H1 (cell line): ENCODE data around the gene GNG12. TPM values are rescaled to one million over a fixed set of nuclear protein-coding genes. Genes with fewer than 3 reads are reported as not detected.

Source experiments
- CTCF ChIA-PET: fragments of 300-600 bp; sonication (Branson Sonifier 250); formaldehyde crosslinking; loops from one replicate; lab custom pipeline; 2021; ENCODE audit not compliant: partially characterized antibody; lab: Charles Lee
- POLR2A ChIA-PET: fragments of 300-600 bp; sonication (Branson Sonifier 250); formaldehyde crosslinking; loops from one replicate; lab custom pipeline; 2021; ENCODE audit warnings: inconsistent platforms; ENCODE audit not compliant: partially characterized antibody; lab: Charles Lee
- DNase-seq, 2 experiments: peaks; one replicate each; pipeline versions ENCODE4 v3.0.0 to v3.0.0-alpha.2; 2010 to 2022; ENCODE audit warnings: low spot score in 2 of 2, low read depth in 1 of 2, mixed read lengths in 1 of 2
- FAIRE-seq: peaks from 2 replicates; lab custom pipeline; 2011; peaks lifted over from hg19 to GRCh38; lab: Jason Lieb, UNC
- H2AFZ ChIP-seq: 2 replicates; pipeline ENCODE4 v1.8.1; 2012; ENCODE audit warnings: low read length, inconsistent platforms
- H2AK5ac ChIP-seq: 2 replicates; pipeline ENCODE4 v1.6.1; 2013; ENCODE audit warnings: low read depth, low read length
- H2BK120ac ChIP-seq: replicated peaks from 2 replicates; pipeline ENCODE3; 2013; ENCODE audit warnings: low read depth, low read length, inconsistent platforms
- H2BK12ac ChIP-seq: 2 replicates; pipeline ENCODE4 v1.6.1; 2013; ENCODE audit warnings: low read depth, low read length
- H2BK15ac ChIP-seq: 2 replicates; pipeline ENCODE4 v1.6.1; 2013; ENCODE audit warnings: low read length
- H2BK20ac ChIP-seq: 2 replicates; pipeline ENCODE4 v1.6.1; 2013; ENCODE audit warnings: low read length
- H2BK5ac ChIP-seq: 2 replicates; pipeline ENCODE4 v1.6.1; 2013; ENCODE audit warnings: low read depth, low read length
- H3K14ac ChIP-seq: 2 replicates; pipeline ENCODE4 v1.6.1; 2013; ENCODE audit warnings: inconsistent platforms; ENCODE audit not compliant: insufficient read length
- H3K18ac ChIP-seq: 2 replicates; pipeline ENCODE4 v1.6.1; 2013; ENCODE audit warnings: low read length; ENCODE audit errors: extremely low read depth
- H3K23ac ChIP-seq: 2 replicates; pipeline ENCODE4 v1.6.1; 2013; ENCODE audit warnings: inconsistent platforms; ENCODE audit not compliant: insufficient read length
- H3K23me2 ChIP-seq: 2 replicates; pipeline ENCODE4 v1.6.1; 2013; ENCODE audit warnings: low read depth, low read length
- H3K27ac ChIP-seq: 2 replicates; pipeline ENCODE4 v1.6.1; 2011; ENCODE audit warnings: low read depth, low read length, inconsistent platforms
- H3K27me3 ChIP-seq, 4 experiments: replicated peaks in 1 of 4; 1 replicate in 1 of 4; 2 replicates in 3 of 4; pipeline versions ENCODE4 v1.6.1 to v1.8.1; 2011 to 2013; ENCODE audit warnings: low read length in 3 of 4, mild to moderate bottlenecking in 3 of 4, inconsistent platforms in 2 of 4, mixed read lengths in 2 of 4, moderate library complexity in 1 of 4; ENCODE audit not compliant: control insufficient read depth in 3 of 4, insufficient read depth in 3 of 4; ENCODE audit errors: extremely low read depth in 1 of 4
- H3K36me3 ChIP-seq, 4 experiments: 2 replicates each; pipeline versions ENCODE4 v1.6.1 to v1.8.1; 2011 to 2013; ENCODE audit warnings: mild to moderate bottlenecking in 4 of 4, low read length in 3 of 4, moderate library complexity in 2 of 4, control low read depth in 1 of 4, inconsistent platforms in 1 of 4; ENCODE audit not compliant: insufficient read depth in 4 of 4, control insufficient read depth in 2 of 4
- H3K4ac ChIP-seq: replicated peaks from 2 replicates; pipeline ENCODE3; 2013; ENCODE audit warnings: low read length, low read depth, mixed read lengths, inconsistent platforms; ENCODE audit not compliant: insufficient read length
- H3K4me1 ChIP-seq, 4 experiments: replicated peaks in 1 of 4; 1 replicate in 1 of 4; 2 replicates in 3 of 4; pipeline versions ENCODE4 v1.6.1 to v1.8.1; 2011 to 2013; ENCODE audit warnings: low read length in 3 of 4, inconsistent platforms in 2 of 4, mixed read lengths in 1 of 4; ENCODE audit not compliant: insufficient read depth in 4 of 4, control insufficient read depth in 3 of 4
- H3K4me2 ChIP-seq, 2 experiments: 2 replicates each; pipeline versions ENCODE4 v1.6.1 to v1.8.1; 2011 to 2013; ENCODE audit warnings: low read depth in 2 of 2, low read length in 2 of 2, control low read depth in 1 of 2, inconsistent platforms in 1 of 2, mild to moderate bottlenecking in 1 of 2; ENCODE audit not compliant: insufficient read depth in 1 of 2
- H3K4me3 ChIP-seq, 4 experiments: fragments of 200-600, 300-600 bp in 1 of 4; sonication (generic), shearing (Covaris generic), sonication (Bioruptor Twin) in 1 of 4; 2 replicates each; pipeline versions ENCODE4 v1.5.1 to v1.8.1; 2011 to 2016; ENCODE audit warnings: low read length in 4 of 4, low read depth in 3 of 4, control low read depth in 2 of 4, inconsistent platforms in 2 of 4, mild to moderate bottlenecking in 2 of 4, mixed read lengths in 1 of 4, moderate library complexity in 1 of 4; ENCODE audit not compliant: insufficient read depth in 2 of 4; ENCODE audit errors: extremely low read depth in 1 of 4
- H3K56ac ChIP-seq: replicated peaks from 2 replicates; pipeline ENCODE3; 2013; ENCODE audit warnings: low read depth, mild to moderate bottlenecking, mixed read lengths, low read length, inconsistent platforms; ENCODE audit not compliant: insufficient read length
- H3K79me1 ChIP-seq: 2 replicates; pipeline ENCODE4 v1.6.1; 2013; ENCODE audit warnings: low read depth, low read length, control low read depth
- H3K79me2 ChIP-seq, 2 experiments: 2 replicates each; pipeline versions ENCODE4 v1.6.1 to v1.8.1; 2012 to 2013; ENCODE audit warnings: low read length in 2 of 2, mild to moderate bottlenecking in 2 of 2, inconsistent platforms in 1 of 2; ENCODE audit not compliant: insufficient read depth in 2 of 2, control insufficient read depth in 1 of 2
- H3K9ac ChIP-seq, 4 experiments: replicated peaks in 1 of 4; 1 replicate in 1 of 4; 2 replicates in 3 of 4; pipeline versions ENCODE4 v1.6.1 to v1.8.1; 2011 to 2013; ENCODE audit warnings: low read depth in 3 of 4, low read length in 3 of 4, control low read depth in 2 of 4, mild to moderate bottlenecking in 2 of 4, moderate library complexity in 2 of 4, inconsistent platforms in 1 of 4; ENCODE audit errors: extremely low read depth in 1 of 4
- H3K9me3 ChIP-seq, 2 experiments: 2 replicates each; pipeline versions ENCODE4 v1.6.1 to v1.8.1; 2012 to 2013; ENCODE audit warnings: mild to moderate bottlenecking in 2 of 2, moderate library complexity in 2 of 2, control low read depth in 1 of 2, inconsistent platforms in 1 of 2, low read depth in 1 of 2, low read length in 1 of 2, mixed read lengths in 1 of 2; ENCODE audit not compliant: insufficient read depth in 2 of 2
- H4K20me1 ChIP-seq, 2 experiments: replicated peaks in 1 of 2; 2 replicates each; pipeline versions ENCODE3 to v1.8.1; 2011 to 2013; ENCODE audit warnings: inconsistent platforms in 2 of 2, low read length in 2 of 2, mild to moderate bottlenecking in 1 of 2; ENCODE audit not compliant: insufficient read depth in 2 of 2, control insufficient read depth in 1 of 2
- H4K5ac ChIP-seq: 2 replicates; pipeline ENCODE4 v1.6.1; 2013; ENCODE audit warnings: low read length, low read depth, mixed read lengths, inconsistent platforms; ENCODE audit not compliant: insufficient read length
- H4K8ac ChIP-seq: 2 replicates; pipeline ENCODE4 v1.8.0; 2013; ENCODE audit warnings: mild to moderate bottlenecking, moderate library complexity, low read length, inconsistent platforms; ENCODE audit not compliant: insufficient read depth; ENCODE audit errors: extremely low read depth
- H4K91ac ChIP-seq: replicated peaks from 2 replicates; pipeline ENCODE3; 2013; ENCODE audit warnings: low read length, mixed read lengths, inconsistent platforms; ENCODE audit not compliant: insufficient read length
- BRCA1 ChIP-seq: IDR thresholded peaks from 2 replicates; pipeline ENCODE4 v1.6.1; 2012; ENCODE audit warnings: low read depth, low read length, improper control_type of control experiment
- WGBS, 2 experiments: shearing (Covaris generic) in 1 of 2; methylation state at CpG; one replicate each; pipeline versions ENCODE4 v1.1.6 to v1.1.7; 2013 to 2015; ENCODE audit warnings: low lambda C conversion rate in 2 of 2, mixed read lengths in 2 of 2, inconsistent platforms in 1 of 2, low coverage in 1 of 2, missing lambda C conversion rate in 1 of 2; ENCODE audit not compliant: insufficient replicate concordance in 2 of 2, insufficient coverage in 1 of 2, insufficient read length in 1 of 2; ENCODE audit errors: extremely low coverage in 1 of 2, missing lambda C conversion rate in 1 of 2; 5-methylcytosine and 5-hydroxymethylcytosine counted together
- polyA plus RNA-seq, 7 experiments: library from polyadenylated mRNA; depleted of rRNA in 3 of 7; stranded (reverse) in 5 of 7; unstranded in 2 of 7; fragments of >200 nt in 5 of 7; fragments of 200-250 nt in 2 of 7; gene quantifications; 1 replicate in 5 of 7; 2 replicates in 1 of 7; 4 replicates in 1 of 7; pipeline versions ENCODE4 v1.2.1 to v1.2.3, GENCODE V29; 2011 to 2013; ENCODE audit warnings: missing spikeins in 2 of 7, mixed read lengths in 2 of 7
- total RNA-seq: library from RNA; stranded (reverse); fragmentation: NEBNext Ultra II Directional; extraction: Animal tissue kit (Norgen Biotek cat#: 25700); gene quantifications from 2 replicates; pipeline ENCODE4 v1.2.1, GENCODE V29; 2021

GNG12 gene
- total and polyA plus RNA-seq, 2 of the 8 experiments (the other 6 are each of a cell fraction or from before 2014, with no cell fraction given) = 11.4 to 35.8 TPM

DNA sequence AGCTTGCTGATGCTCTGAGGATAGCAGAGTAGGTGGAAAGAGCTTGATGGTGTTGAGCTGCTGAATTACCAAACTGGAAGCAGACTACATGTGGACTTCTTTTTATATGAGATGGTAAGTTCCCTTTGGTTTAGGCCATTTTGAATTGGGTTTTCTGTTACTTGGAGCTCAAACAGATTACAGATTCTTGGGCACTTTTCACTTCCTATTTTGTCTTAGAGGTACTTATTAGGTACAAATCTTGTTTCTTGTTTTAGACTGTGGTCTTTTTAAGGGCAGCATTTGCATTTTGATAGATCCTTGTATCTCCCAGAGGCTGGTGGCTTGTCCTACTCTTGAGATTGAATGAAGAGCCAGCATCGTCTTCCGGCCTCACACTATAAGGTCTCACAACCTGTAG, 78.1 kb downstream of the GNG12 start:
- no peak overlapping the region for H2BK120ac ChIP-seq
- 89% methylated on average over 2 of the region's 2 CpGs; no CpG with 5 or more reads in 1 of the 2 experiments for WGBS, 2 experiments
- H3K4me1 ChIP-seq = peaks cover 4 to 13% (median 11%) of the 10 kb centered on the region in 4 experiments; a peak in 6 of 7 replicates
- H3K27ac ChIP-seq = no peak overlapping the region
- H3K23ac ChIP-seq = no peak overlapping the region
- no peaks in the 10 kb centered on the region for H3K36me3 ChIP-seq
- H4K5ac ChIP-seq = no peak overlapping the region
- no peak overlapping the region for H3K18ac ChIP-seq
- H4K20me1 ChIP-seq = no peaks in the 10 kb centered on the region
- ChIA-PET POLR2A (interaction anchor here (0.7 to 1.5 kb wide), 2 partner anchors 70 to 220 kb away, joined by 3 read pairs; partner anchors contain the start of gene GADD45A), CTCF (interaction anchor here (1.3 to 12.6 kb wide), 6 partner anchors 16 to 222 kb away, joined by 4 to 156 read pairs (median 12); partner anchors contain the start of gene GADD45A)
- no peaks in the 10 kb centered on the region for H3K9me3 ChIP-seq
- H3K27me3 ChIP-seq = no peaks in the 10 kb centered on the region
- no peak overlapping the region for H2BK5ac ChIP-seq
- no peak overlapping the region for H2AK5ac ChIP-seq
- H2BK15ac ChIP-seq = no peak overlapping the region
- H2BK20ac ChIP-seq = no peak overlapping the region
- no peak overlapping the region for H4K8ac ChIP-seq
- TF ChIP-seq BRCA1 = no peak
- no peak overlapping the region for H2BK12ac ChIP-seq
- H3K4me3 ChIP-seq = no peak overlapping the region
- no peaks in the 10 kb centered on the region for H3K23me2 ChIP-seq
- H3K14ac ChIP-seq = no peak overlapping the region
- no peaks in the 10 kb centered on the region for H3K79me2 ChIP-seq
- H3K56ac ChIP-seq = no peak overlapping the region
- H3K9ac ChIP-seq = no peak overlapping the region
- no peak overlapping the region for H3K4ac ChIP-seq
- DNase-seq (no peak), FAIRE-seq (no peak)
- no peak overlapping the region for H3K4me2 ChIP-seq
- H3K79me1 ChIP-seq = no peaks in the 10 kb centered on the region
- no peak overlapping the region for H4K91ac ChIP-seq
- H2AFZ ChIP-seq = no peak overlapping the region
